Neural cell (in vitro differentiated cells): ENCODE data around the gene ABCA1. TPM values are rescaled to one million over a fixed set of nuclear protein-coding genes. Genes with fewer than 3 reads are reported as not detected.

ENCODE experiments used
- H2AFZ ChIP-seq: fragments of 200-600, 300-800 bp; sonication (generic), shearing (Covaris generic); 2 replicates; pipeline ENCODE4 v1.6.0; 2014; ENCODE audit warnings: low read depth, mild to moderate bottlenecking, antibody characterized with exemption, low read length, moderate library complexity
- H3F3A ChIP-seq: fragments of 200-600 bp; shearing (Covaris generic); 2 replicates; pipeline ENCODE4 v1.6.1; 2016; ENCODE audit warnings: mild to moderate bottlenecking, moderate library complexity, mixed read lengths, antibody characterized with exemption, low read length; ENCODE audit not compliant: insufficient read depth, poor library complexity, severe bottlenecking
- H3K27ac ChIP-seq: fragments of 200-600, 300-800 bp; sonication (generic), shearing (Covaris generic); 2 replicates; pipeline ENCODE4 v1.5.1; 2014; ENCODE audit warnings: mild to moderate bottlenecking, low read length, moderate library complexity
- H3K27me3 ChIP-seq: fragments of 300-800, 200-600 bp; sonication (generic), shearing (Covaris generic); 2 replicates; pipeline ENCODE4 v1.6.0; 2014; ENCODE audit warnings: mild to moderate bottlenecking, low read depth, low read length, moderate library complexity; ENCODE audit not compliant: insufficient read depth
- H3K36me3 ChIP-seq: fragments of 300-800, 200-600 bp; sonication (generic), shearing (Covaris generic); 2 replicates; pipeline ENCODE4 v1.5.1; 2014; ENCODE audit warnings: mild to moderate bottlenecking, antibody characterized with exemption, low read length, moderate library complexity; ENCODE audit not compliant: insufficient read depth
- H3K4me2 ChIP-seq: fragments of 300-800, 200-600 bp; sonication (generic), shearing (Covaris generic); 2 replicates; pipeline ENCODE4 v1.6.0; 2014; ENCODE audit warnings: mild to moderate bottlenecking, low read length
- H3K4me3 ChIP-seq: fragments of 300-800, 200-600 bp; sonication (generic), shearing (Covaris generic); 2 replicates; pipeline ENCODE4 v1.5.1; 2014; ENCODE audit warnings: mild to moderate bottlenecking, low read length, moderate library complexity
- H3K79me2 ChIP-seq: fragments of 200-600 bp; shearing (Covaris generic); replicated peaks from 2 replicates; pipeline ENCODE4 v1.6.0; 2014; ENCODE audit warnings: mild to moderate bottlenecking, low read length, moderate library complexity; ENCODE audit not compliant: insufficient read depth
- H3K9ac ChIP-seq: fragments of 300-800, 200-600 bp; sonication (generic), shearing (Covaris generic); 2 replicates; pipeline ENCODE4 v1.6.1; 2016; ENCODE audit warnings: mild to moderate bottlenecking, low read length, mixed read lengths
- H3K9me2 ChIP-seq: fragments of 200-600 bp; shearing (Covaris generic); 2 replicates; pipeline ENCODE4 v1.6.1; 2016; ENCODE audit warnings: mild to moderate bottlenecking, low read length, mixed read lengths; ENCODE audit not compliant: insufficient read depth
- H3K9me3 ChIP-seq: fragments of 200-600, 300-800 bp; sonication (generic), shearing (Covaris generic); 2 replicates; pipeline ENCODE4 v1.6.1; 2016; ENCODE audit warnings: mild to moderate bottlenecking, mixed run types, low read length, moderate library complexity, mixed read lengths
- H4K20me1 ChIP-seq: fragments of 200-600 bp; shearing (Covaris generic); 2 replicates; pipeline ENCODE4 v1.6.1; 2016; ENCODE audit warnings: mild to moderate bottlenecking, mixed run types; ENCODE audit not compliant: insufficient read depth
- EP300 ChIP-seq: fragments of 450-650 bp; conservative IDR thresholded peaks from 2 replicates; pipeline ENCODE4 v1.6.1; 2014; ENCODE audit warnings: antibody characterized with exemption, mild to moderate bottlenecking, moderate library complexity; ENCODE audit not compliant: poor library complexity, severe bottlenecking
- EZH2 ChIP-seq: fragments of 200-600, 300-800 bp; shearing (Covaris generic), sonication (generic); IDR thresholded peaks from 2 replicates; pipeline ENCODE4 v1.6.1; 2014; ENCODE audit warnings: antibody characterized with exemption, low read length, borderline replicate concordance, mild to moderate bottlenecking; ENCODE audit not compliant: insufficient read depth, poor library complexity, severe bottlenecking
- MXI1 ChIP-seq: fragments of 450-650 bp; conservative IDR thresholded peaks from 2 replicates; pipeline ENCODE4 v1.6.1; 2014; ENCODE audit warnings: antibody characterized with exemption, mild to moderate bottlenecking; ENCODE audit not compliant: poor library complexity, severe bottlenecking
- POLR2AphosphoS5 ChIP-seq: IDR thresholded peaks from 2 replicates; pipeline ENCODE4 v1.6.1; 2012
- RAD21 ChIP-seq: fragments of 450-650 bp; conservative IDR thresholded peaks from 2 replicates; pipeline ENCODE4 v1.6.1; 2014; ENCODE audit warnings: antibody characterized with exemption, mild to moderate bottlenecking, moderate library complexity
- SMC3 ChIP-seq: fragments of 450-650 bp; conservative IDR thresholded peaks from 2 replicates; pipeline ENCODE4 v1.6.1; 2014; ENCODE audit warnings: antibody characterized with exemption, mild to moderate bottlenecking, moderate library complexity; ENCODE audit not compliant: poor library complexity
- TAF1 ChIP-seq: IDR thresholded peaks from 2 replicates; pipeline ENCODE4 v1.6.1; 2012; ENCODE audit warnings: low read depth
- polyA plus RNA-seq: library from polyadenylated mRNA; depleted of rRNA; stranded (reverse); fragments of >200 nt; gene quantifications from 2 replicates; pipeline ENCODE4 v1.2.3, GENCODE V29; 2014
- TF ChIP-seq, protein P1 (sequence below): IDR thresholded peaks from 2 replicates; pipeline ENCODE4 v1.6.1; 2012; ENCODE audit warnings: borderline replicate concordance
- TF ChIP-seq, protein P2 (sequence below): fragments of 450-650 bp; IDR thresholded peaks from 2 replicates; pipeline ENCODE4 v1.5.1; 2014; ENCODE audit warnings: antibody characterized with exemption, mild to moderate bottlenecking, moderate library complexity; ENCODE audit not compliant: poor library complexity, severe bottlenecking

ABCA1 gene
- polyA plus RNA-seq, 1 donor from 2014 or later: 5.2 TPM

DNA sequence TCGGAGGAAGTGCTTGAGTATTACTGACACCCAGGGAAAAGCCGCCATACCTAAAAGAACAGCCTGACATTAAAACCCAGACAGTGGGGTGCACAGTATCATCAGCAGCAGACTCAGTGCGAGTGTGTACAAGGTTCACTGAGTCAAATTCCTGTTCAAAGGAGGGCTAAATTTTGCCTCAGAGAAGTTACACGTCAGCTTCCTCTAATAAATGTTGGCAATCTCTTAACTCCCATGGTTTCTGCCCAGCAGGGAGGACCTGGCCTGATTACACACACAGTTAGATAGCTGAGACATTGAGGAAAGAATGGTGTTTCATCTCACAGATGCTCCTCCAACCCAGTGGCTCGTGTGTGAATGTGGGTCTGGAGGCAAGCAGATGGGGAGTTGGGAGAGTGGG, 125.8 kb downstream of the ABCA1 start:
- Histone ChIP-seq H4K20me1 (no peaks in the 10 kb centered on the region), H3K27ac (no peak overlapping the region), H3K4me3 (no peak overlapping the region), H3F3A (no peaks in the 10 kb centered on the region), H3K4me2 (no peak overlapping the region), H3K79me2 (no peaks in the 10 kb centered on the region), H3K9me3 (no peaks in the 10 kb centered on the region), H3K9me2 (no peaks in the 10 kb centered on the region), H3K27me3 (no peaks in the 10 kb centered on the region), H3K36me3 (peaks cover 4% of the 10 kb centered on the region), H2AFZ (no peak overlapping the region), H3K9ac (no peak overlapping the region)
- TF ChIP-seq SMC3 (no peak), RAD21 (no peak), POLR2AphosphoS5 (no peak), EZH2 (no peak), TAF1 (no peak), MXI1 (no peak), EP300 (no peak)
- TF ChIP-seq, protein P1, sequence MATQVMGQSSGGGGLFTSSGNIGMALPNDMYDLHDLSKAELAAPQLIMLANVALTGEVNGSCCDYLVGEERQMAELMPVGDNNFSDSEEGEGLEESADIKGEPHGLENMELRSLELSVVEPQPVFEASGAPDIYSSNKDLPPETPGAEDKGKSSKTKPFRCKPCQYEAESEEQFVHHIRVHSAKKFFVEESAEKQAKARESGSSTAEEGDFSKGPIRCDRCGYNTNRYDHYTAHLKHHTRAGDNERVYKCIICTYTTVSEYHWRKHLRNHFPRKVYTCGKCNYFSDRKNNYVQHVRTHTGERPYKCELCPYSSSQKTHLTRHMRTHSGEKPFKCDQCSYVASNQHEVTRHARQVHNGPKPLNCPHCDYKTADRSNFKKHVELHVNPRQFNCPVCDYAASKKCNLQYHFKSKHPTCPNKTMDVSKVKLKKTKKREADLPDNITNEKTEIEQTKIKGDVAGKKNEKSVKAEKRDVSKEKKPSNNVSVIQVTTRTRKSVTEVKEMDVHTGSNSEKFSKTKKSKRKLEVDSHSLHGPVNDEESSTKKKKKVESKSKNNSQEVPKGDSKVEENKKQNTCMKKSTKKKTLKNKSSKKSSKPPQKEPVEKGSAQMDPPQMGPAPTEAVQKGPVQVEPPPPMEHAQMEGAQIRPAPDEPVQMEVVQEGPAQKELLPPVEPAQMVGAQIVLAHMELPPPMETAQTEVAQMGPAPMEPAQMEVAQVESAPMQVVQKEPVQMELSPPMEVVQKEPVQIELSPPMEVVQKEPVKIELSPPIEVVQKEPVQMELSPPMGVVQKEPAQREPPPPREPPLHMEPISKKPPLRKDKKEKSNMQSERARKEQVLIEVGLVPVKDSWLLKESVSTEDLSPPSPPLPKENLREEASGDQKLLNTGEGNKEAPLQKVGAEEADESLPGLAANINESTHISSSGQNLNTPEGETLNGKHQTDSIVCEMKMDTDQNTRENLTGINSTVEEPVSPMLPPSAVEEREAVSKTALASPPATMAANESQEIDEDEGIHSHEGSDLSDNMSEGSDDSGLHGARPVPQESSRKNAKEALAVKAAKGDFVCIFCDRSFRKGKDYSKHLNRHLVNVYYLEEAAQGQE: no peak
- TF ChIP-seq, protein P2, sequence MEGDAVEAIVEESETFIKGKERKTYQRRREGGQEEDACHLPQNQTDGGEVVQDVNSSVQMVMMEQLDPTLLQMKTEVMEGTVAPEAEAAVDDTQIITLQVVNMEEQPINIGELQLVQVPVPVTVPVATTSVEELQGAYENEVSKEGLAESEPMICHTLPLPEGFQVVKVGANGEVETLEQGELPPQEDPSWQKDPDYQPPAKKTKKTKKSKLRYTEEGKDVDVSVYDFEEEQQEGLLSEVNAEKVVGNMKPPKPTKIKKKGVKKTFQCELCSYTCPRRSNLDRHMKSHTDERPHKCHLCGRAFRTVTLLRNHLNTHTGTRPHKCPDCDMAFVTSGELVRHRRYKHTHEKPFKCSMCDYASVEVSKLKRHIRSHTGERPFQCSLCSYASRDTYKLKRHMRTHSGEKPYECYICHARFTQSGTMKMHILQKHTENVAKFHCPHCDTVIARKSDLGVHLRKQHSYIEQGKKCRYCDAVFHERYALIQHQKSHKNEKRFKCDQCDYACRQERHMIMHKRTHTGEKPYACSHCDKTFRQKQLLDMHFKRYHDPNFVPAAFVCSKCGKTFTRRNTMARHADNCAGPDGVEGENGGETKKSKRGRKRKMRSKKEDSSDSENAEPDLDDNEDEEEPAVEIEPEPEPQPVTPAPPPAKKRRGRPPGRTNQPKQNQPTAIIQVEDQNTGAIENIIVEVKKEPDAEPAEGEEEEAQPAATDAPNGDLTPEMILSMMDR: no peak

DNA sequence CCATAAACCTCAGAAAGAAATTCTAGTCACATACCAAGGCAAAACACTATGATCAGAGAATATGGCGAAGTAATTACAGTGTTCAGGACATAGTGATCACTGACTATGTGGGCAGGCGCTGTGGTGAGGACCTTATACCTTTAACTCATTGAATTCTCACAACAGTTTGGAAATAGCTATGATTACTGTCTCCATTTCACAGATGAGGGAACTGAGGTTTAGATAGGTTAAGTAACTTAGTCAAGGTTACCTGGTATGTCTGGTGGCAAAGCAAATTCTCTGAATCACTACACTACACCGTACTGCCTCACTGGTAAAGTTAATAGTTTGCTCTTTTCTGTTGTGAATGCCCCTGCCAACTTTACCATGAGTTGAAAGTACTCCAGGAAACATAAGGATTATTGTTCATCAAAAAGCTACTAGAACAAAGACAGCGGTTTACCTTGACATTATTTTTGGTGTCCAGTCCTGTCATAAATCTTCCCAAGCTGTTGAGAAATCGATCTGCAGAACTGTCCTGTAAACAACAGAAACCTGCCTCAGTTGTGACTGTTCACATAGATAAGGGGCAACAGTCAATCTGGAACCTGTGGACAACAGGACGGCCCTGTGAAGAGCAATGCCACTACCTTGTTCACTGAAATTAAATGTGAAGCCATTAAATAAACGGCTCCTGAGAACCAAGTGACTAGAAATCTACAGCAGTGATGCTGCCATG, 127.7 kb downstream of the ABCA1 start:
- no peaks in the 10 kb centered on the region for H3K27me3 ChIP-seq

More for the DNA sequence above, 127.7 kb downstream of the ABCA1 start:
- Histone ChIP-seq H3K9me2 (no peaks in the 10 kb centered on the region), H3K4me3 (no peak overlapping the region), H3K27ac (no peak overlapping the region), H4K20me1 (no peaks in the 10 kb centered on the region), H2AFZ (no peak overlapping the region), H3K9me3 (no peaks in the 10 kb centered on the region), H3K36me3 (peaks cover 6% of the 10 kb centered on the region), H3K79me2 (no peaks in the 10 kb centered on the region), H3K9ac (no peak overlapping the region), H3F3A (no peaks in the 10 kb centered on the region), H3K4me2 (no peak overlapping the region)
- TF ChIP-seq SMC3 (no peak), TAF1 (no peak), EP300 (no peak), POLR2AphosphoS5 (no peak), RAD21 (no peak), EZH2 (no peak), MXI1 (no peak)
- TF ChIP-seq, protein P1: no peak
- TF ChIP-seq, protein P2: no peak
